ENCODE results near the gene ACIN1.
"Not testable (repeated sequence)": the region's sequence is repeated elsewhere in the genome, so short reads cannot be mapped to it uniquely, and the experiment has no call there.

ACIN1 gene

GRCh38 chr14:23117371-23118020 is 22.6 kb upstream of the ACIN1 start:
- H3K9me3 Mint-ChIP-seq: no peaks in the 10 kb centered on the region
- H3K27ac Mint-ChIP-seq: peak overlapping the region; percentile 27
- no peak for ATAC-seq (replicated peaks)
- H3K4me3 Mint-ChIP-seq: no peak overlapping the region
- H3K4me1 Mint-ChIP-seq: peaks cover 27 to 33% of the 10 kb centered on the region in 2 donors
- no peaks in the 10 kb centered on the region for H3K36me3 Mint-ChIP-seq
- H3K27me3 Mint-ChIP-seq: peaks cover 11 to 19% of the 10 kb centered on the region in 2 donors
- no peak for DNase-seq

- DNase-seq (no peak), ATAC-seq (replicated peaks) (no peak)
- peaks cover 18 to 25% of the 10 kb centered on the region in 2 donors for H3K4me1 Mint-ChIP-seq
- no peak overlapping the region for H3K4me3 Mint-ChIP-seq
- peaks cover 11 to 19% of the 10 kb centered on the region in 2 donors for H3K27me3 Mint-ChIP-seq
- H3K9me3 Mint-ChIP-seq: no peaks in the 10 kb centered on the region
- H3K36me3 Mint-ChIP-seq: no peaks in the 10 kb centered on the region
- no peak overlapping the region for H3K27ac Mint-ChIP-seq
Measured at GRCh38 chr14:23115918-23116317, 21.0 kb upstream of the ACIN1 start.

GRCh38 chr14:23115039-23115731 is 20.2 kb upstream of the ACIN1 start:
- Mint-ChIP-seq H3K9me3 (no peaks in the 10 kb centered on the region), H3K4me1 (peaks cover 11 to 18% of the 10 kb centered on the region in 2 donors), H3K36me3 (no peaks in the 10 kb centered on the region), H3K27ac (no peak overlapping the region), H3K27me3 (peaks cover 11 to 19% of the 10 kb centered on the region in 2 donors), H3K4me3 (no peak overlapping the region)
- DNase-seq (no peak), ATAC-seq (replicated peaks) (peak in 1 of 2 donors; percentile 31)

- Mint-ChIP-seq H3K27ac (no peak overlapping the region), H3K4me3 (no peak overlapping the region), H3K27me3 (peaks cover 11 to 19% of the 10 kb centered on the region in 2 donors), H3K9me3 (no peaks in the 10 kb centered on the region), H3K36me3 (no peaks in the 10 kb centered on the region), H3K4me1 (peaks cover 7 to 12% of the 10 kb centered on the region in 2 donors)
- ATAC-seq (replicated peaks): no peak
- DNase-seq: no peak
Measured at GRCh38 chr14:23114669-23115038, 19.7 kb upstream of the ACIN1 start.

- H3K27me3 Mint-ChIP-seq: peaks cover 11 to 19% of the 10 kb centered on the region in 2 donors
- H3K27ac Mint-ChIP-seq: no peak overlapping the region
Measured at GRCh38 chr14:23114120-23114458, 19.2 kb upstream of the ACIN1 start.

GRCh38 chr14:23113431-23114119 is 18.6 kb upstream of the ACIN1 start:
- H3K4me1 Mint-ChIP-seq: peaks cover 1 to 2% of the 10 kb centered on the region in 2 donors

More at GRCh38 chr14:23114120-23114458, 19.2 kb upstream of the ACIN1 start:
- Mint-ChIP-seq H3K9me3 (no peaks in the 10 kb centered on the region), H3K36me3 (no peaks in the 10 kb centered on the region), H3K4me1 (peaks cover 3 to 7% of the 10 kb centered on the region in 2 donors), H3K4me3 (no peak overlapping the region)
- ATAC-seq (replicated peaks) (no peak), DNase-seq (no peak)

GRCh38 chr14:23112359-23113178 is 17.6 kb upstream of the ACIN1 start:
- no peak for ATAC-seq (replicated peaks)
- H3K4me3 Mint-ChIP-seq: no peak overlapping the region
- H3K36me3 Mint-ChIP-seq: no peaks in the 10 kb centered on the region

More at GRCh38 chr14:23113431-23114119, 18.6 kb upstream of the ACIN1 start:
- Mint-ChIP-seq H3K27me3 (peaks cover 11 to 19% of the 10 kb centered on the region in 2 donors), H3K4me3 (no peak overlapping the region), H3K27ac (no peak overlapping the region), H3K36me3 (no peaks in the 10 kb centered on the region), H3K9me3 (no peaks in the 10 kb centered on the region)
- DNase-seq (no peak), ATAC-seq (replicated peaks) (no peak)

GRCh38 chr14:23110579-23111365 is 15.8 kb upstream of the ACIN1 start:
- Mint-ChIP-seq H3K4me3 (no peak overlapping the region), H3K36me3 (no peaks in the 10 kb centered on the region), H3K4me1 (peaks cover 4 to 7% of the 10 kb centered on the region in 2 donors), H3K27me3 (peaks cover 11 to 19% of the 10 kb centered on the region in 2 donors), H3K9me3 (no peaks in the 10 kb centered on the region), H3K27ac (no peak overlapping the region)
- DNase-seq: no peak
- no peak for ATAC-seq (replicated peaks)

More at GRCh38 chr14:23112359-23113178, 17.6 kb upstream of the ACIN1 start:
- H3K27me3 Mint-ChIP-seq: peaks cover 11 to 19% of the 10 kb centered on the region in 2 donors
- H3K27ac Mint-ChIP-seq: no peak overlapping the region
- no peaks in the 10 kb centered on the region for H3K9me3 Mint-ChIP-seq
- no peaks in the 10 kb centered on the region for H3K4me1 Mint-ChIP-seq
- DNase-seq: no peak

GRCh38 chr14:23109769-23110168 is 14.8 kb upstream of the ACIN1 start:
- Mint-ChIP-seq H3K36me3 (no peaks in the 10 kb centered on the region), H3K9me3 (no peaks in the 10 kb centered on the region), H3K4me1 (peaks cover 4 to 7% of the 10 kb centered on the region in 2 donors), H3K4me3 (no peak overlapping the region), H3K27ac (no peak overlapping the region), H3K27me3 (peaks cover 7 to 14% of the 10 kb centered on the region in 2 donors)
- DNase-seq (no peak), ATAC-seq (replicated peaks) (no peak)

- H3K4me1 Mint-ChIP-seq; H3K27ac Mint-ChIP-seq; H3K9me3 Mint-ChIP-seq; H3K36me3 Mint-ChIP-seq; ATAC-seq (replicated peaks); H3K4me3 Mint-ChIP-seq; H3K27me3 Mint-ChIP-seq; DNase-seq: not testable (repeated sequence)
Measured at GRCh38 chr14:23108169-23108568, 13.2 kb upstream of the ACIN1 start.

- not testable (repeated sequence) for H3K27ac Mint-ChIP-seq; H3K9me3 Mint-ChIP-seq; H3K36me3 Mint-ChIP-seq; DNase-seq; H3K27me3 Mint-ChIP-seq; H3K4me3 Mint-ChIP-seq; H3K4me1 Mint-ChIP-seq; ATAC-seq (replicated peaks)
Measured at GRCh38 chr14:23107620-23108019, 12.7 kb upstream of the ACIN1 start.

GRCh38 chr14:23106747-23107045 is 11.8 kb upstream of the ACIN1 start:
- no peaks in the 10 kb centered on the region for H3K27me3 Mint-ChIP-seq
- no peaks in the 10 kb centered on the region for H3K36me3 Mint-ChIP-seq
- no peaks in the 10 kb centered on the region for H3K9me3 Mint-ChIP-seq
- ATAC-seq (replicated peaks) (no peak), DNase-seq (no peak)
- H3K4me3 Mint-ChIP-seq: no peak overlapping the region
- H3K4me1 Mint-ChIP-seq: peaks cover 4 to 7% of the 10 kb centered on the region in 2 donors
- H3K27ac Mint-ChIP-seq: no peak overlapping the region

GRCh38 chr14:23105348-23105824 is 10.4 kb upstream of the ACIN1 start:
- DNase-seq (no peak), ATAC-seq (replicated peaks) (no peak)
- Mint-ChIP-seq H3K36me3 (no peaks in the 10 kb centered on the region), H3K27me3 (no peaks in the 10 kb centered on the region), H3K4me3 (no peak overlapping the region), H3K27ac (no peak overlapping the region), H3K9me3 (no peaks in the 10 kb centered on the region), H3K4me1 (peaks cover 5 to 9% of the 10 kb centered on the region in 2 donors)
